IPS-15b (cell line): ENCODE data around the gene ABHD17A.

Experiments used
- H3K27me3 ChIP-seq: one replicate; pipeline ENCODE4 v1.6.1; 2013; ENCODE audit warnings: low read length; ENCODE audit not compliant: control insufficient read depth, insufficient read depth
- H3K36me3 ChIP-seq: one replicate; pipeline ENCODE4 v1.6.1; 2013; ENCODE audit warnings: low read length; ENCODE audit not compliant: control insufficient read depth, insufficient read depth
- H3K4me1 ChIP-seq: one replicate; pipeline ENCODE4 v1.6.1; 2013; ENCODE audit warnings: mild to moderate bottlenecking, low read length; ENCODE audit not compliant: control insufficient read depth, insufficient read depth
- H3K4me3 ChIP-seq: one replicate; pipeline ENCODE4 v1.5.1; 2013; ENCODE audit warnings: low read depth, low read length
- H3K9ac ChIP-seq: one replicate; pipeline ENCODE4 v1.6.1; 2013; ENCODE audit warnings: low read depth, mild to moderate bottlenecking, low read length
- H3K9me3 ChIP-seq: one replicate; pipeline ENCODE4 v1.6.1; 2013; ENCODE audit warnings: mild to moderate bottlenecking, low read length; ENCODE audit not compliant: control insufficient read depth, insufficient read depth

ABHD17A gene

DNA sequence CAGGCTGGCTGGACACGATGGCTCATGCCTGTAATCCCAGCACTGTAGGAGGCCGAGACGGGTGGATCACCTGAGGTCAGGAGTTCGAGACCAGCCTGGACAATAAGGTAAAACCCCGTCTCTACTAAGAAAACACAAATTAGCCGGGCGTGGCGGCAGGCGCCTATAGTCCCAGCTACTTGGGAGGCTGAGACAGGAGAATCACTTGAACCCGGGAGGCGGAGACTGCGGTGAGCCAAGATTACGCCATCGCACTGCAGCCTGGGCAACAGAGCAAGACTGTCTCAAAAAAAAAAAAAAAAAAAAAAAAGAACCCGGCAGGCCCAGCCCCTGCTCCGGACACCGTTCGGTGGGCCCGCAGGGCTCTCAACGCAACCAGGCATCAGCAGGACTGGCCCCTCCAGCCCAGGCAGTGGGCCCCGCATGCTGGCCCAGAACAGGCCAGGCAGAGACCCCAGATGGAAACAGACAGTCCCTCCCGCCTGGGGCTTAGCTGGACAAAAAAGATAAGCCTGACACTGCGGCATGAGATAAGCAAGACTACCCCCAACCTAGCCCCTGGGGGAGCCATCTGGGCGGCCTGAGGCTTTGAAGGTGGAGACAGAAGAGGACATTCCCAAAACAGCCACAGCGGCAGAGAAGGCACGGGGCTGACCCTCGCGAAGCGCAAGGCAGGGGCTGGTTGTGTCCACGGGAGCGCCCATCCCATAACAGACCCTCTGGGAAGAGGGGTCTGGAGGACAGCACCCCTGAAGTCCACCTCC is 48.7 kb downstream of the ABHD17A start:
- Histone ChIP-seq H3K9ac (no peak overlapping the region), H3K4me1 (no peaks in the 10 kb centered on the region), H3K36me3 (peaks cover 9% of the 10 kb centered on the region)

DNA sequence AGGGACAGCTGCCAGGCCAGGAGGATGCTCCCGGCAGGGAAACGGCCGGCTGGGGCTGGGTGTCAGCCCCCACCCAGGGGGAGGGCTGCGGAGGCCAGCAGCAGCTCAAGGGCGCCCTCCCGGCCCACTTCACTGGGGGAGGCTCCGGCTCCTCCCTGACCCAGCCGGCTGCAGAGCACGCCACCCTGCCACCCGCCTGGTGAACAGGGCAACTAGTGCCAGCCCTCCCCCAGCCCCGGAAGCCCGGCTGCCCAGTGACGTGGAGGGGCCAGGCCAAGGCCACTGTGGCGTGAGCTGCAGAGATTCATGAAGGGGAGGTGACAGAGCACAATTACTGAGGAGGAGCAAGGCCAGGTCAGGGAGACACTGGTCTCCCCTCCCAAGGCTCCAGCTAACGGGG is 51.8 kb downstream of the ABHD17A start:
- H3K27me3 ChIP-seq, result no peaks in the 10 kb centered on the region
- H3K9me3 ChIP-seq, result no peaks in the 10 kb centered on the region
- H3K36me3 ChIP-seq, result peaks cover 10% of the 10 kb centered on the region
- no peaks in the 10 kb centered on the region for H3K4me1 ChIP-seq
- H3K4me3 ChIP-seq, result no peak overlapping the region
- H3K9ac ChIP-seq, result no peak overlapping the region

More for the DNA sequence above, 48.7 kb downstream of the ABHD17A start:
- no peaks in the 10 kb centered on the region for H3K9me3 ChIP-seq
- H3K4me3 ChIP-seq, result no peak overlapping the region
- H3K27me3 ChIP-seq, result no peaks in the 10 kb centered on the region

DNA sequence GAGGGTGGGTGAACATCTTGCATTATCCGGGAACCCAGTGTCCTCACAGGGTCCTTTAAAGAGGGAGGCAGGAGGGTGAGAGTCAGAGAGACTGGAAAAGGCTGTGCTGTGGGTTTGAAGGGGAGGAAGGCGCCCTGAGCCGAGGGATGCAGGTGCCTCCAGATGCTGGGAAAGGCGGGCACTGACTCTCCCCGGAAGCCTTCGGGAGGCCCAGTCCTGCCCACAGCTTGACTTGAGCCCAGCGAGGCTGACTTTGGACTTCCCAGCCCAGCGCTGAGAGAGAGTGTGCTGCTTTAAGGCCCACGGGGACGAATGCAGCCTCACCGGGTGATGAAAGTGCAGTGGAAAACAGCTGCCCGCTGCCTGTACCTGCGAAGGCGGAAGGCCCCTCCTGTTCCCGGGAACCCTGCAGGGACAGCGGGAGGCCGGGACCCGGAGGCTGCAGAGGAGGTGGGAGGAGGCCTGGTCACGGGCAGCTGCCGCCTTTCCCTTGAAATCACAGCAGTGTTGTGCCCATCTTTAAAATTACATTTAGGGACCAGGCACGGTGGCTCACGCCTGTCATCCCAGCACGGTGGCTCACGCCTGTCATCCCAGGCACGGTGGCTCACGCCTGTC is 53.1 kb downstream of the ABHD17A start:
- no peak overlapping the region for H3K9ac ChIP-seq
- no peaks in the 10 kb centered on the region for H3K9me3 ChIP-seq
- H3K4me1 ChIP-seq, result no peaks in the 10 kb centered on the region
- H3K36me3 ChIP-seq, result peaks cover 14% of the 10 kb centered on the region
- no peak overlapping the region for H3K4me3 ChIP-seq
- no peaks in the 10 kb centered on the region for H3K27me3 ChIP-seq

DNA sequence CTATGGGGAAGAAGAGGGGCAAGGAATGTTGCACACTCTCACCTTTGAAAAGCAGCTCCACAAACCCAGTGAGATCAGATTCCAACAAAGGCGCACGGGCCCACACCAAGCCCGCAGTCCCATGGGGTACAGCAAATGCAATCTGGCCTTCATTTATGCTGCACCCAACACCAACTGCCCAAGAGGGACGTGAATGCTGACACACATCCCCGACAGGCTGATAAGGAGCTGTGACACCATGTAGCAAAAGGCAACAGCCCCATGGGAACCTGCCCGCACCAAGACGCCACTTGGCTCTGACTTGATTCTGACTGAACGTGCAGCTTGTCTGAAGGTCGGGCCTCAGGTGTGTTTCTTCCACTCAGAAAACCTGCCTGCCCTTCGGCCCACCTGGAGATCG is 54.3 kb downstream of the ABHD17A start:
- no peak overlapping the region for H3K9ac ChIP-seq
- no peaks in the 10 kb centered on the region for H3K4me1 ChIP-seq
- no peaks in the 10 kb centered on the region for H3K9me3 ChIP-seq
- H3K27me3 ChIP-seq, result no peaks in the 10 kb centered on the region
- H3K36me3 ChIP-seq, result peaks cover 16% of the 10 kb centered on the region
- H3K4me3 ChIP-seq, result no peak overlapping the region

DNA sequence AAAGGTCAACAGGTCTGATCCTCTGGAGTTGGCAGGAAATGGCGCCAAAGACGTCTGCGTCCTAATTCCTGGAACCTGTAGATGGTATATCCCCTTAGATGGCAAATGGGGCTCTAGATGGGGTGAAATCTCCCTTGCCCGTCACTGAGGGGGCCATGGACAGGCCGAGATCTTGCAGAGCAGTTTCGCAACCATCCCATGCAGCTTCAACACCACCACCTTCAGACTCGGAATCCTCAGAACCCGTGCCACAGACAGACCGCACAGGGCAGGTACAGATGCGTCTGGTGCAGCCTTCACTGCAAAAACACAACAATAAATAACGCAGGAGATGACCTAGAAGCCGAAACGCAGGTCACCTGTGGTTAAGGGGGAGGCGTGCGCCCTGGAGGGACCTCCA is 54.7 kb downstream of the ABHD17A start:
- Histone ChIP-seq H3K9ac (no peak overlapping the region), H3K4me1 (no peaks in the 10 kb centered on the region), H3K9me3 (no peaks in the 10 kb centered on the region), H3K4me3 (no peak overlapping the region), H3K27me3 (no peaks in the 10 kb centered on the region), H3K36me3 (peaks cover 19% of the 10 kb centered on the region)

DNA sequence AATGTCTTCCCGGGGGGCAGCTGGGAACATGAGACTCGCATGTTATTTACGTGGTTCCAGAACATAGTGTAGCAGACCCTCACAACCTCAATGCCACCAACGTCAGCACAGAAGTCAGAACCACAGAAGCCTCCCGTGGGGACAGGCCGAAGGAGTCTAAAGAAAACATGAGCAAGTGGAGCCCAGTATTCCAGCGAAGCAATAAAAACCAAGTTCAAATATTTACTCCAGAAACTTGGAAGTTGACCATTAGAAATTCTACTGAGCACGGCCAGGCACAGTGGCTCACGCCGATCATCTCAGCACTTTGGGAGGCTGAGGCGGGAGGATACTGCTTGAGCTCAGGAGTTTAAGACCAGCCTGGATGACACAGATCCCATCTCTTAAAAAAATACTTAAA is 55.3 kb downstream of the ABHD17A start:
- H3K4me3 ChIP-seq, result no peak overlapping the region
- no peaks in the 10 kb centered on the region for H3K4me1 ChIP-seq
- H3K9ac ChIP-seq, result no peak overlapping the region
- H3K36me3 ChIP-seq, result peaks cover 20% of the 10 kb centered on the region
- H3K27me3 ChIP-seq, result no peaks in the 10 kb centered on the region
- H3K9me3 ChIP-seq, result no peaks in the 10 kb centered on the region

DNA sequence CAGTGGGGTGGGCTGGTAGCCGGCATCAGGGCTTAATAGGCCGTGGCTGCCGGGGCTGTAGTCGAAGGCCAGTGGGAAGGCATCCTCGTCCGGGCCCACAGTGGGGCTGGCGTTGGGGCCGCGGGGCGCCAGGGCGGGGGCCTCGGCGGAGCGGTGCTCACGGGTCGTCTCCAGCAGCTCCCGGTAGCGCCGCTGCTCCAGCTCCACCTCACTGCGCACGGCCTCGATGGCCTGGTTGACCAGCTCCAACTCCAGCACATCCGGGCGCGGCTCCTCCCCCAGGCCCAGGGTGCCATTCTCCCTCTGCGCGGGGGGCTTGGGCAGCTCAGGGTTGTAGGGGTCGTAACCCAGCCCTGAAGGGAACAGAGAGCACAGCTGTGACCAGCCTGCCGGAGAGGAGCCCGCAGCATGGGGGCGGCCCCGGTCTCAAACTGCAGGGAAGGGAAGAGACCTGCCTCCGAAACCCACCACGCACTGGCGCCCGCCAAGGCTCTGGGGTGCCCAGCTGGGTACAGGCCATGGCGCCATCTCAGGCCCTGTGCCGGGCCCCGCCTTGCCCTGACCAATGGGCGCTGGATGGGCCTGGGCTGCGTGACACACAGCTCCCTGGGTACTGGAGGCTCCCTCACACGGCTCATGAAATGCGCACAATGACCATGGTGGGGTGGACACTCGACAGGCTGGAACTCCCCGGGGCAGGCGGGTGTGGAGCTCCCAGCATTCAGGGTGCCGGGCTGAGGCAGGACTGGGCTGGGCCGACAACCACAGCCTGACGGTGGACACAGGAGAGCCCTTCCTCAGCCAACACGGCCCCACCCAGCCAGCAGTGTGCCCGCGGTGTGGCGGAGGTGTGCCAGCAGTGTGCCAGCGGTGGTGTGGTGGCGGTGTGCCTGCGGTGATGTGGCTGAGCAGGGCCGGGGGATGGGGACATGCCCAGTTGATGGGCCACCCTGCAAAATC is 56.7 kb downstream of the ABHD17A start:
- Histone ChIP-seq H3K9me3 (no peaks in the 10 kb centered on the region), H3K27me3 (no peaks in the 10 kb centered on the region), H3K9ac (no peak overlapping the region), H3K4me3 (no peak overlapping the region), H3K4me1 (no peaks in the 10 kb centered on the region), H3K36me3 (peaks cover 24% of the 10 kb centered on the region)

DNA sequence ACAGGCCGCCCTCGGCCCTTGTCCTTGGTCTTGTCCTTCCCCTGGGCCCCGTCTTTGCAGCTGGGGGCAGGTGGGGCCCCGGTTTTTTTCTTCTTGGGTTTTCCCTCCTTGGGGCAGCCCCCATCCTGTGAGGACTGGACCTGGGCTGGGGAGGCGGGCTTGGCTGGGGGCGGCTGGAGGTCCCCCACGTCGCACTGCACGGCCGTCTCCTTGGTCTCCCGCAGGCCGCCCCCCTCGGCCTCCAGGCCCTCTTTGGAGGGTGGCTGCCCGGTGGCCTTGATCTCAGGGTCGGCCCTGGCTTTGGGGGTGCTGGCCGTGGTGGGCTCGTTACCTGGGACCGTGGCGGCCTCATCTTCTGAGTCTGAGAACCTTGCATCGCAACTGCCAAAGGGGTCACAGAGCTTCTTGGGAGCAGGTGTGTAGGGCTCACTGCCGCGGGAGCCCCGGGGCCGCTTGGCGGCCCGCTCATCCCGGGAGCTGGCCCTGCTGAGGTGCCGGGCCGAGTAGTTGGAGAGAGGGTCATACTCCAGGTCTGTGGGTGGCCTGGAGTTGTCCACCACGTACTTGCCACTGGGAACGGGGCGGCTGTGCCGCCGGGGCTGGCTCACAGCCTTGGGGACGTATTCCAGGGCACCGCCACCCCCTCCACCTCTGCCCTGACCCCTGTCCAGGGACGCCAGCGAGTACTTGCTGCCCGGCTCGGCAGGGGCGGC is 57.6 kb downstream of the ABHD17A start:
- Histone ChIP-seq H3K4me3 (no peak overlapping the region), H3K27me3 (no peaks in the 10 kb centered on the region), H3K9me3 (no peaks in the 10 kb centered on the region), H3K36me3 (peaks cover 28% of the 10 kb centered on the region), H3K9ac (no peak overlapping the region), H3K4me1 (no peaks in the 10 kb centered on the region)
